Muscle of back (tissue), 13 donors: ENCODE results near the gene YY1. TPM values are rescaled to one million over a fixed set of nuclear protein-coding genes. Genes with fewer than 3 reads are reported as not detected.
"Not testable (repeated sequence)": the region's sequence is repeated elsewhere in the genome, so short reads cannot be mapped to it uniquely, and the experiment has no call there.

Source experiments
- DNase-seq, 3 donors: peaks; one replicate each; pipeline versions ENCODE4 v3.0.0 to v3.0.0-alpha.2; 2013
- long read RNA-seq, 9 donors: transcript quantifications; one replicate each; lab custom pipeline, GENCODE V29; 2026
- polyA plus RNA-seq, 10 donors: library from polyadenylated mRNA; unstranded; fragments of 120-200 nt; gene quantifications; one replicate each; pipeline ENCODE4 v1.2.1, GENCODE V29; 2013; ENCODE audit not compliant: insufficient read length in 10 of 10

Gene YY1
- polyA plus RNA-seq = 10 to 100 TPM; 62.4 to 90.3 (median 75.2) TPM
- long read RNA-seq, donor 1, full-length matches to known transcripts = 33 of 53 reads
- long read RNA-seq, donor 1, partial matches to known transcripts = 20 of 53 reads
- long read RNA-seq, donor 1, other reads (novel, unspliced or antisense) = 0 of 53 reads
- long read RNA-seq, donor 2, full-length matches to known transcripts = 41 of 47 reads
- long read RNA-seq, donor 2, partial matches to known transcripts = 6 of 47 reads
- long read RNA-seq, donor 2, other reads (novel, unspliced or antisense) = 0 of 47 reads
- long read RNA-seq, donor 3, partial matches to known transcripts = 0 of 1 reads
- long read RNA-seq, donor 3, other reads (novel, unspliced or antisense) = 0 of 1 reads
- long read RNA-seq, donor 4, full-length matches to known transcripts = 27 of 27 reads
- long read RNA-seq, donor 4, partial matches to known transcripts = 0 of 27 reads
- long read RNA-seq, donor 4, other reads (novel, unspliced or antisense) = 0 of 27 reads
- long read RNA-seq, donor 5, full-length matches to known transcripts = 40 of 54 reads
- long read RNA-seq, donor 5, partial matches to known transcripts = 14 of 54 reads
- long read RNA-seq, donor 5, other reads (novel, unspliced or antisense) = 0 of 54 reads
- long read RNA-seq, donor 6, full-length matches to known transcripts = 55 of 84 reads
- long read RNA-seq, donor 6, partial matches to known transcripts = 29 of 84 reads
- long read RNA-seq, donor 6, other reads (novel, unspliced or antisense) = 0 of 84 reads
- long read RNA-seq, donor 7, full-length matches to known transcripts = 23 of 28 reads
- long read RNA-seq, donor 7, partial matches to known transcripts = 5 of 28 reads
- long read RNA-seq, donor 7, other reads (novel, unspliced or antisense) = 0 of 28 reads
- long read RNA-seq, donor 8, full-length matches to known transcripts = 51 of 63 reads
- long read RNA-seq, donor 8, partial matches to known transcripts = 12 of 63 reads
- long read RNA-seq, donor 8, other reads (novel, unspliced or antisense) = 0 of 63 reads
- long read RNA-seq, donor 9, full-length matches to known transcripts = 6 of 6 reads
- long read RNA-seq, donor 9, partial matches to known transcripts = 0 of 6 reads
- long read RNA-seq, donor 9, other reads (novel, unspliced or antisense) = 0 of 6 reads

DNA sequence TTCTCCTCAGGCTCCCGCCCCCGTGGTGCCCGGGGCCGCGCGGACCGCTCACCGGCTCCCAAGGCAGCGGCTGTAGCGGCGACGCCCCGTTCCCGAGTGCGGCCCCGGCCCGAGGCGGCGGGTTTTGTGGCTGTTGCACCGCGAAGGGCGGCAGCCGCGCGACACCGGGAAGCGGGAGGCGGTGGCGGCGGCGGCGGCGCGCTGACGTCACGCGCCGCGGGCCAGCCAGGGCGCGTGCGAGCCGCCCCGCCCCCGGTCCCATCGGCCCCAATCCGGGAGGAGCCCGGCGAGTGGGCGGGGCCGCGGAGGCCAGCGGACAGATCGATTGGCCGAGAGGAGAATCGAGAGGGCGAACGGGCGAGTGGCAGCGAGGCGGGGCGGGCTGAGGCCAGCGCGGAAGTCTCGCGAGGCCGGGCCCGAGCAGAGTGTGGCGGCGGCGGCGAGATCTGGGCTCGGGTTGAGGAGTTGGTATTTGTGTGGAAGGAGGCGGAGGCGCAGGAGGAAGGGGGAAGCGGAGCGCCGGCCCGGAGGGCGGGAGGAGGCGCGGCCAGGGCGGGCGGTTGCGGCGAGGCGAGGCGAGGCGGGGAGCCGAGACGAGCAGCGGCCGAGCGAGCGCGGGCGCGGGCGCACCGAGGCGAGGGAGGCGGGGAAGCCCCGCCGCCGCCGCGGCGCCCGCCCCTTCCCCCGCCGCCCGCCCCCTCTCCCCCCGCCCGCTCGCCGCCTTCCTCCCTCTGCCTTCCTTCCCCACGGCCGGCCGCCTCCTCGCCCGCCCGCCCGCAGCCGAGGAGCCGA is at the start of gene YY1:
Gene YY1, plus strand, starts transcription at position 726 of the 792 bp plus-strand sequence. CDS start 101 bp downstream, outside the sequence.
- peak; percentile 98 to 99 (median 99) for DNase-seq

DNA sequence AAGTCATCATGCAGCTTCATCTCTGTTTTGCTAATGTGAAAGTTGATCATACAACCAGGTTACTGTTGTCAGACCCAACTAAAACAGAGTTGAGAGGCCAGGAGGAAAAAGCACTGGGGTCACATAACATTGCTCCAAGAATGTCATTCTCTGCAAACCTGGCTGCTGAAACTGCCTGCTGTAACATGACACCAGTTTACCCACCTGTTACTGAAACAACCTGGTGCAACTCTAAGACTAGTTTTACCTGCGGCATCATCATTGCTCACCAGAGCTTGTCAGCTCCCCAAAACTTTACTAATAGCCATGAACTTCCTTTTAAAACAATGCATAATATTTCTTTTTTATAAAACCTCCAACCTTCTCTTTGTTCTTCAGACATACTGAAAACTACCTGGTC is 48.8 kb upstream of the YY1 start:
- no peak for DNase-seq

DNA sequence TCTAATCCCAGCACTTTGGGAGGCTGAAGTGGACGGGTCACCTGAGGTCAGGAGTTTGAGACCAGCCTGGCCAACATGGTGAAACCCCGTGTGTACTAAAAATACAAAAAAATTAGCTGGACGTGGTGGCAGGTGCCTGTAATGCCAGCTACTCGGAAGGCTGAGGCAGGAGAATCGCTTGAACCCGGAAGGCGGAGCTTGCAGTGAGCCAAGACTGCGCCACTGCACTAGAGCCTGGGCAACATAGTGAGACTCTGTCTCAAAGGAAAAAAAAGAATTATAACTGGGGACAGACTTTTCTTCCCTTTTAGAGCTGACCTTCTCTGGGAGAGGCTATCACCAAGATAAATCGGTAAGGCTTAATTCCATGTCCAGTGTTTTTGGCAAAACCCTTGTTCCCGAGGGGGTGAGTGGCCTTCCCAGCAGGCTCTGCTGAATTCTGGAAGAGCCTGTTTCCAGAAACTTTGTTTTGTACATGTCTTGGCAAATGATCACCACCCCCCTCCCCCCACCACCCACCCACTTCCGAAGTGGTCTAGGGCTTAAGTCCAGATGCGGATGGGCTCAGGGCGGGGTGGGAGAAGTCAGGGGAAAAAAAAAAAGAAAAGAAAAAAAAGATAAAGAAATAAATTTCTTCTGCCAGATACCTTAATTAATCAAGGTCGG is 47.2 kb upstream of the YY1 start:
- peak in 1 of 3 donors; percentile 15 for DNase-seq

DNA sequence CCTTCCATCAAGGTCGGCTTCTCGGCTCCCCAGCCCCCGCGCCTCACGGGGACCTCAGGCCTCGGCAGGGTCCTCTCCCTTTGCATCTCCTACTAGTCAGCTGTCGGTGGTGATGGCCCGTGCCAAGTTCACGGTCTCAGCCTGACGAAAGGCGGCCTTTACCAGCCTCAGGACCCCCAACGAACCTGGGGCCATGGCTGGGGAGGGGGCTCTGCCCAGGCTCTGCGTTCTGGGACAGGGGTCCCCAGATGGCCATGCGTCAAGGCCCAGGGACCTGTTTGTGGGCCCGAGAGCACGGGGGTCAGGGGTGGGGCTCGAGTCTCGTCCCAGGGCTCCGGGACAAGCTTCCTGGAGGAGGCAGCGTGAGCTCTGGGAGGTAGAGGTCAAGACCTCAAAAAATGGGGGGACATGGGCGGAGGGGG is 46.7 kb upstream of the YY1 start:
- peak in 1 of 3 donors; percentile 7 for DNase-seq

DNA sequence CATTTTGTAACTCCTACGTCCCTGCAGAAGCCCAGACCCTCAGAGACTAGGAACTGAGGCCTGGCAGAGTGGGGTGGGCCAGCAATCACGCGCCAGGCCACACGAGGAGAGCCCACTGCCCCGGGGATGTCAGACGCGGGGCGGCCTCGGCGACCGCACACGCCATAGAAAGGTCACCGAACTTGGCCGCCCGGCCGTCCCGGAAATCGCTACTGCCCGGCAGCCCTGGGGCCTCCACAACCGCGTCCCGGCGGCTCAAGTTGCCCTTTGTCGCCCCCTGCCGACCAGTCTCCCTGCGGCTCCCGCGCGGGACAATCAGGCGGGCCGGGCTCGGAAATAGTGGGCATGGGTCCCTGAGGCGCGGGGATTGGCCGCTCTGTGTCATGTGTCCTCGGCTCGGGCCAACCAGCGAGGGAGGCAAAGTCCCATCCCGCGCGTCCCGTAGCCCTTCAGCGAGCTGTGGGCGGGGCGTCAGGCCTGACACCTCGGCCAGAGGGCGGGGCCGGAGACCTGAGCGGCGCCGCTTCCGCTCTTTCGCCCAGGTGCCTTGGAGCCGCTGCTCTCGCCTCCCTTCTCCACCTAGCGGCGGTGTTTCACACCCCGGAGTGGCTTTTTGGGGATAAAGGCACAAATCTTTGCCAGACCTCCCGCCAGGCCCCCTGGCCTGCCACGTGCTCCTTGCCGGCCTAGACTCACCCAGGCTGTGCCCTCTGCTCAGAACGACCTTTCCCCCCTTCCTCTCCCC is 46.1 kb upstream of the YY1 start:
- DNase-seq = peak; percentile 98 to 99 (median 99)

DNA sequence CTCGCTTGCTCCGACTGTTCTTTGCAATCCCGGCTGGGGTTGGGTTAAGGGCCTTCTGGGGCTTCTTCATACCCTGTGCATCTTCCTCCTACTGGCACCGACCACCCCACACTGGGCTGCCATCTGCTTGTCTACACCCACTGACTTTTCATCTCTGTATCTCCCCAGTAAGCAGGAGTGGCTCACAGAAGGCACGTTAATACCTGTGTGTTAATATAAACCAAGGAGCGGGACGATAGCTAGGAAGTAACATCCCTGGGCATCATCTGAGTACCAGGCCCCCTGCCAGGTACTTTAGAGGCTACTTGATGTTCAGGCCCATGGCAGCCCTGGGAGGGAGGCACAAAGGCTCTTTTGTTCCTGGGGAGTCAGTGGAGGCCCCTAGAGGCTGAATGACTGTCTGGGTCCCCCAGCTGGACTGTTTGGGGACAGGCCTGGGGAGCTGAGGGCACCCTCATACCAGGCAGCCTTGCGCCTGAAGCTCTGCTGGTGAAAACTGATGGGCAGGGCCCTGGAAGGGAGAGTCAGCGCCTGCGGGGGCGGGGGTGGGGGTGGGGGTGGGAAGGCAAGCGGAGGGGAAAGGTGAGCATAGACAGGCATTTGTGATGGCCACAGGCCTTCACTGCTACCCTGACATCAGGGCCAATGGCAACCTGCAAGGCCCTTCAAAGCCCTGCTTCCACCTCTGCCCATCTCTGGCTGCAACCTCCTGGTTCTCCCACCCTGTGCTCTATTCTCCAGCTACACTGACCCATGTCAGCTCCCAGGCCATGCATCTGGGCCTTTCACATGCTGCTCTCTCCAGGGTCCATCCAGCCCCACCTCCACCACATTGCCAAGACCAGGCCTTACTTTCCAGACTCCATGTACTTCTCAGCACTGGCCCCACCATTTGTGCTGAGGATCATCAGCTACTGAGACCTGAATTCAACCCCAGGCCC is 45.3 kb upstream of the YY1 start:
- no peak for DNase-seq

DNA sequence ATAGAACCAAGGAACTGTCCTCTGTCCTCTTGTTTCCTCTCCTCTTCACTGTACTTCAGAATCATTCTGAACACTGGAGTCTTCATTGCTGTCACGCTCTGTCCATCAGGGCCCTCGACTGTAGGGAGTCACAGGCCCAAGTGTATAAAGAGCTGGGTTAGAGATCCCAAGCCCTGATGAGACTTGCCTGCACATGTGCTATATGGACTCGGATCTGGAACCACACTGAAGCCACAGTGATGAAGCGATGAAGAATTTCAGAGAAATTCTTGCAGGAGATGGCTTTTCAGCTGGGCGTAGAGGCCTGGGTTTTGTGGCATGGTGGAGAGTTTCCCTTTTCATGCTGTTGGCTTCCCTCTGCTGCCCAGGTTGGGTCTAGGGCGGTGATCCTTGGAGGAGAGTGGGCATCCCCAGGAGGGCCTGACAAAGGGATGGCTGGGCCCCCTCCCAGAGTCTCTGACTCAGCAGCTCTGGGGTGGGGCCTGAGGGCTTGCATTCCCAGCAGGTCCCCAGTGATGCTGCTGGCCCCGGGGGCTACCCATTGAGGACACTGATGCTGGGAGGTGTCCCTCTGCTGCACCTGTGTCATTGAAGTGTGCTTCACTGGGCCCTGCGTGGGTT is 39.6 kb upstream of the YY1 start:
- DNase-seq = no peak

DNA sequence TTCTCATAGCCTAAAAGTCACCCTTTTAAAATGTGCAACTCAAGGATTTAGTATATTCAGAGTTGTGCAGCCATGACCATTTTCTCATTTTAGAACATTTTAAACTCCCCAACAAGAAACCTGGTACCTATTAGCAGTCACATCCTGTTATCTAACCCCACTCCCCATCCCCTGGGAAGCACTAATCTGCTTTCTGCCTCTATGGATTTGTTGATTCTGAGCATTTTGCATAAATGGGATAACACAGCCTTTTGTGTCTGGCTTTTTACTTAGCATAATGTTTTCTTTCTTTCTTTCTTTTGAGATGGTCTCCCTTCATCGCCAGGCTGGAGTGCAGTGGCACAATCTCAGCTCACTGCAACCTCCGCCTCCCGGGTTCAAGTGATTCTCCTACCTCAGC is 38.6 kb upstream of the YY1 start:
- no peak for DNase-seq

DNA sequence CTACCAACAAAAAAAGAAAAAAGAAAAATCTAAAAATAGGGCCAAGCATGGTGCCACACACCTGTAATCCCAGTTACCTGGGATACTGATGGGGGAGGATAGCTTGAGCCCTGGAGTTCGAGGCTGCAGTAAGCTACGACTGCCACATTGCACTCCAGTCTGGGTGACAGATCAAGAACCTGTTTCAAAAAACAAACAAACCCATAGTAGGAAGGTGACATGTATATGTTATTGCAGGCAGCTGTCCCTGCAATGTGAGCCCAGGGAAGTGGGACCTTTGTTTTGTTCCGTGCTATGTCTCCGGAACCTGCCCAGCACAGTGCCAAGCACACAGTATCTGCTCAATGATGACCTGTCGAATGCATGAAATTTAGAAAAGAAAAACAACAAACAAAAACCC is 37.2 kb upstream of the YY1 start:
- no peak for DNase-seq

DNA sequence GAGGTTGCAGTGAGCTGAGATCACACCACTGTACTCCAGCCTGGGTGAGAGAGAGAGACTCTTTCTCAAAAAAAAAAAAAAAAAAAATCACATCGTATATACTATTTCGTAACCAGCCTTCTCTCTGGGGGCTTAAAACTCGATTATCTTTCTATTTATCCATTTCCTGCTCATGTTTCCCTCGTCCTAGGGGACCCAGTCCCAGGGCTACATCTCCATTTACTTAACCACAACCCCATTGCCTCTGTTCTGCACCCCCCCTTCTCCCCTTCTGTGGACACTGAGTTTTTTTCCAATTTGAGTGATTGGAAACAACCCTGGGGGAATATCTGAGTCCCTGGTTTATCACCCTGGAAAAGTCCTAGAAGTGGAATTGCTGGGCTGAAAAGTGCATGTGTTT is 36.2 kb upstream of the YY1 start:
- DNase-seq = no peak

DNA sequence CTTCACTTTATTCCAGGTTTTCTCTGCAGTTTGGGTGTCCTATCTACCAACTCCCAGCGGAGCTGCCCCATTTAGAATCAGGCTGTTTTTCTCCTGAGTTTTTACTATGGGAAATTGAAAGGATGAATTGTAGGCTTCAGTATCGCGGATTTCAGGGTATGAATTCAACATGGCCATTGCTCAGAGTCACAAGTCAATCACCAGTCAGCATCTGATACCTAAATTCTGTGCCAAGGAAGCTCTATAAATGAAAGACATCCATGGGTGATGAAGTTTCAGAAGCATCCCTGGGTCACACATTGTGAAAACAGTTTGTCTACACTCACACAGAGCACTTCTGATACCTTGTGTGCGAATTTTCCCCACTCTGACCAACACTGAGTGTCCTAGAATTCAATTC is 35.8 kb upstream of the YY1 start:
- no peak for DNase-seq

DNA sequence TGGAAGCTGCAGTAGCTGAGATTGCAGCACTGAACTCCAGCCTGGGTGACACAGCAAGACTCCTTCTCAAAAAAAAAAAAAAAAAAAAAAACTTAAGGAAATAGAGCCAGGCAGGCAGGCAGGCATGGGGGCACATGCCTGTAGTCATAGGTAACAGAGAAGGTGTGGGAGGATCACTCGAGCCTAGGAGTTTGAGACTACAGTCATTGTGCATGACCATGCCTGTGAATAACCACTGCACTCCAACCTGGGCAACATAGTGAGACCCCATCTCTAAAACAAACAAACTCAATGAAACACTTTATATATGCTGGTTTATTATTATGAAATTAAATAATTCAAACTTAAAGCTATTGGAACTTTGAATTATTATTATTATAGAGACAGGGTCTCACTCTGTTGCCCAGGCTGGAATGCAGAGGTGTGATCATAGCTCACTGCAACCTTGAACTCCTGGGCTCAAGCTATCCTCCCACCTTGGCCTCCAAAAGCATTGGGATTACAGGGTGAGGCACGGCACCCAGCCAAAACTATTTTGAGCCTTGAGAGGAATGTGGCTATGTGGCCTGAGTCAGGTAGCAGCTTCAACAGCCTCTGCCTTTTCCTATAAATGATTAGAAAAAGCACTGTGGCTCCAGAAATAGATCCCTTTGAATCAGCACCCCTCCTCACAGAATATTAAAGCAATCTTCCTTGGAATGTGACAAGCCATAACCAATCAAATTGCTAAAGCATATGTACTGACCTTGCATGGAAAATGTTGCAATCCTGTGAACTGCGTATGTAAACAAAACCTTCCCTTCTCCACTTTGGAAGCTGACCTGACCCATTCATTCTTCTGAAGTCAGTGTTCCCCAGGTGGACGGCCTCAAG is 34.7 kb upstream of the YY1 start:
- DNase-seq = no peak

DNA sequence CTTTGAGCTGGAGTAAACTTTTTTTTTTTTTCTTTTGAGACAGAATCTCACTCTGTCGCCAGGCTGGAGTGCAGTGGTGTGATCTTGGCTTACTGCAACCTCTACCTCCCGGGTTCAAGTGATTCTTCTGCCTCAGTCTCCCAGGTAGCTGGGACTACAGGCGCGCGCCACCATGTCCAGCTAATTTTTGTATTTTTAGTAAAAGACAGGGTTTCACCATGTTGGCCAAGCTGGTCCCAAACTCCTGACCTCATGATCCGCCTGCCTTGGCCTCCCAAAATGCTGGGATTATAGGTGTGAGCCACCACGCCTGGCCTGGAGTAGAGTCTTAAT is 34.1 kb upstream of the YY1 start:
- DNase-seq = not testable (repeated sequence)

DNA sequence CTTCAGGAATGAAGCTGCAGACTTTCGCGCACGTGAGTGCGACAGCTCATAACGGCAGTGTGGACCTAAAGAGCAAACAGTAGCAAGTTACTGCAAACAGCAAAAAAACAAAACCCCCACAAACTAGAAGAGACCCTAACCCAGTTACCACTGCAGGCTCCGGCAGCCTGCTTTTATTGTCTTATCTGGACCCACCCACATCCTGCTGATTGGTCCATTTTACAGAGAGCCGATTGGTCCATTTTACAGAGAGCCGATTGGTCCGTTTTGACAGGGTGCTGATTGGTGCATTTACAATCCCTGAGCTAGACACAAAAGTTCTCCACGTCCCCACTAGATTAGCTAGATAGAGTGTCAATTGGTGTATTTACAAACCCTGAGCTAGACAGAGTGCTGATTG is 31.4 kb upstream of the YY1 start:
- not testable (repeated sequence) for DNase-seq

DNA sequence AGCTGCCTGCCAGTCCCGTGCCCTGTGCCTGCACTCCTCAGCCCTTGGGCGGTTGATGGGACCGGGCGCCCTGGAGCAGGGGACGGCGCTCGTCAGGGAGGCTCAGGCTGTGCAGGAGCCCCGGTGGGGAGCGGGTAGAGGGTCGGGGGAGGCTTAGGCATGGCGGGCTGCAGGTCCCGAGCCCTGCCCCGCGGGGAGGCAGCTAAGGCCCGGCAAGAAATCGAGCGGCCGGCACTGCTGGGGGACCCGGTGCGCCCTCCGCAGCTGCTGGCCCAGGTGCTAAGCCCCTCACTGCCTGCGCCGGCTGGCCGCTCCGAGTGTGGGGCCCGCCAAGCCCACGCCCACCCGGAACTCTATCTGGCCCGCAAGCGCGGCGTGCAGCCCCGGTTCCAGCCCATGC is 30.8 kb upstream of the YY1 start:
- DNase-seq = not testable (repeated sequence)

DNA sequence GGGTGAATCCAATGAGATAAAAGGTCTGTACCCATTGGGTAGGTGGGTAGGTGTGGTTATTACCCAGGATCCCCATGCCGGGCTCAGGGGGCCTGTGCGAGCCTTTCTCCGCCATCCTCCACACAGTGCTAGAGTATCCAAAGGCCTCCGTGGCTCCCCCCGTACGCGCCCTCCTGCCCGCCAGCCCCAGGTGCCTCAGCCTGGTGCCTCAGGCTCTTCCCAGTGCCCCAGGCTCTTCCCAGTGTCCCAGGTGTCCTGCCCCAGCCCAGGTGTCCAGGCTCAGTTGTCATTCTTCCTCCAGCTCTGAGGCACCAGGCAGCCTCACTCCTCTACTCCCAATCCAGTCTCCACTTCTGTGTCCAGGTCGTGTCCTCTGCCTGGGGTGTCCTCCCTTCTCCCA is 27.6 kb upstream of the YY1 start:
- no peak for DNase-seq

DNA sequence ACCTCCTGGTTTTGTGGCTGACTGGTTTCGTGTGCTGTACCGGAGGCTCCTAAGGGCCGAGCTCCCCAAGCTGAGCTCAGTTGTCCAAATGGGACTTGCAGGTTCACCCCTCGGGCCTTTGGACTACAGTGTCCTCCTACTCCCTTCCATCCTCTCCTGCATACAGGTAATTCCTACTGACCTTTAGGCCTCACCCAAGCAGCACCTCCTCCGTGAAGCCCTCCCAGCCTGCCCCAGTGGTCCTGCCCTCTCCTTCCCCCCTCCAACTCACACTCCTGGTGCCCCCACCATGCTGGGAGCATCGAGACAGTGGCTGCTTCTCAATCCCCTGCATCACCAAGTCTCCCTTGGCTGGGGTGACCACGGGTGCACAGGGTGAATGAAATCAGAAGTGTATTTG is 27.1 kb upstream of the YY1 start:
- no peak for DNase-seq
